ENCODE measurements around the gene BRICD5. TPM values are rescaled to one million over a fixed set of nuclear protein-coding genes. Genes with fewer than 3 reads are reported as not detected.

BRICD5 gene
- total and polyA plus RNA-seq, 2 of the 13 experiments (the other 11 are each of a cell fraction or from before 2014, with no cell fraction given) = 1.6 to 5.8 TPM

GRCh38 chr16:2223221-2223941 lies 12.7 kb upstream of the BRICD5 start, which contains the start of gene E4F1 (continued):
- TF ChIP-seq HMGXB3 (CRISPR knock-in tag; IDR thresholded peaks at IDR 0.05; ENCODE audit: borderline replicate concordance) (no peak; the same call in 1 of the 2 replicates), ADNP (CRISPR knock-in tag; IDR thresholded peaks at IDR 0.05) (no peak), ZNF589 (CRISPR knock-in tag; conservative IDR thresholded peaks at IDR 0.05) (peak; percentile 69; the same call in 1 of the 2 replicates), ZNF224 (CRISPR knock-in tag; IDR thresholded peaks at IDR 0.05) (0 out of 2 replicates have a peak, but pooled peaks have one; percentile 38), FOSL2 (CRISPR knock-in tag; IDR thresholded peaks at IDR 0.05) (peak; percentile 55), KDM5A (IDR thresholded peaks at IDR 0.05; ENCODE audit: borderline replicate concordance, low read length) (peak; percentile 86; the same call in 1 of the 2 replicates), ZNF24 (IDR thresholded peaks at IDR 0.05) (no peak), BHLHE40 (IDR thresholded peaks at IDR 0.05; ENCODE audit: low read length) (no peak), ELF4 (CRISPR knock-in tag; IDR thresholded peaks at IDR 0.05; ENCODE audit: borderline replicate concordance) (no peak), ZBTB8A (CRISPR knock-in tag; IDR thresholded peaks at IDR 0.05; ENCODE audit: borderline replicate concordance, low read depth) (peak; percentile 22; the same call in 1 of the 2 replicates), GMEB2 (CRISPR knock-in tag; IDR thresholded peaks at IDR 0.05; ENCODE audit: low read depth) (peak; percentile 83), ZNF720 (CRISPR knock-in tag; IDR thresholded peaks at IDR 0.05) (no peak), TFDP2 (CRISPR knock-in tag; IDR thresholded peaks at IDR 0.05) (peak; percentile 81), KLF6 (CRISPR knock-in tag; IDR thresholded peaks at IDR 0.05) (no peak), ZNF598 (CRISPR knock-in tag; IDR thresholded peaks at IDR 0.05; ENCODE audit: borderline replicate concordance) (no peak), ZFP36L2 (CRISPR knock-in tag; IDR thresholded peaks at IDR 0.05) (no peak), SMARCE1 (IDR thresholded peaks at IDR 0.05; ENCODE audit: borderline replicate concordance) (no peak), MXD4 (CRISPR knock-in tag; IDR thresholded peaks at IDR 0.05) (peak; percentile 78; the same call in 1 of the 2 replicates), ZBTB4 (CRISPR knock-in tag; IDR thresholded peaks at IDR 0.05; ENCODE audit: borderline replicate concordance) (no peak)
